HCT116 (cell line): ENCODE data around the gene FAXC. TPM values are rescaled to one million over a fixed set of nuclear protein-coding genes. Genes with fewer than 3 reads are reported as not detected.

Experiments
- ATAC-seq: fragments of 200-7000 bp; cut with Tn5 transposase; 2 replicates; pipeline ENCODE4 v1.9.1; 2020; ENCODE audit warnings: mild to moderate bottlenecking, moderate library complexity
- BruUV-seq: library from RNA; stranded (reverse); fragments of 400-500 nt; replicated peaks from 2 replicates; lab custom pipeline; 2021; lab: Mats Ljungman, UMichigan
- CTCF ChIA-PET: fragments of 300-600 bp; sonication (Branson Sonifier 250); formaldehyde crosslinking; loops from one replicate; lab custom pipeline; 2021; ENCODE audit warnings: antibody characterized with exemption; lab: Charles Lee
- POLR2A ChIA-PET: fragments of 300-600, 350-600 bp; sonication (Branson Sonifier 250); formaldehyde crosslinking; loops from one replicate; lab custom pipeline; 2021; ENCODE audit warnings: antibody characterized with exemption; lab: Charles Lee
- RAD21 ChIA-PET, 2 experiments: fragments of 300-600 bp; sonication (Branson Sonifier 250); formaldehyde crosslinking; loops; one replicate each; lab custom pipeline; 2023; ENCODE audit warnings: low total read pairs in 2 of 2; ENCODE audit not compliant: uncharacterized antibody in 2 of 2, unreplicated experiment in 2 of 2, low non-redundant PET in 1 of 2; lab: Charles Lee
- DNase-seq: peaks from one replicate; pipeline ENCODE4 v3.0.0-alpha.2; 2010; ENCODE audit warnings: low read depth, low spot score
- H2AFZ ChIP-seq: fragments of 200-600 bp; shearing (Covaris generic), sonication (generic); 2 replicates; pipeline ENCODE4 v1.6.1; 2017; ENCODE audit warnings: low read depth, mixed run types, mixed read lengths, antibody characterized with exemption, low read length; ENCODE audit not compliant: poor library complexity, severe bottlenecking
- H3K27ac ChIP-seq: 2 replicates; pipeline ENCODE4 v1.5.1; 2012; ENCODE audit warnings: low read depth, low read length
- H3K27me3 ChIP-seq: fragments of 200-600 bp; sonication (generic); 2 replicates; pipeline ENCODE4 v1.6.1; 2016; ENCODE audit warnings: mixed run types, low read length, mixed read lengths; ENCODE audit not compliant: insufficient read depth
- H3K36me3 ChIP-seq, 2 experiments: fragments of 200-500 bp in 1 of 2; fragments of 200-600 bp in 1 of 2; sonication (Bioruptor generic) in 1 of 2; sonication (generic) in 1 of 2; 2 replicates each; pipeline versions ENCODE4 v1.5.1 to v1.6.1; 2014 to 2016; ENCODE audit warnings: low read length in 2 of 2, inconsistent platforms in 1 of 2, mixed read lengths in 1 of 2, mixed run types in 1 of 2; ENCODE audit not compliant: insufficient read depth in 2 of 2, control insufficient read depth in 1 of 2
- H3K4me1 ChIP-seq, 2 experiments: fragments of 200-600 bp in 1 of 2; sonication (generic) in 1 of 2; 2 replicates each; pipeline versions ENCODE4 v1.5.1 to v1.6.1; 2012 to 2017; ENCODE audit warnings: low read length in 2 of 2, inconsistent platforms in 1 of 2, mild to moderate bottlenecking in 1 of 2, mixed read lengths in 1 of 2, mixed run types in 1 of 2, moderate library complexity in 1 of 2; ENCODE audit not compliant: insufficient read depth in 2 of 2, control insufficient read depth in 1 of 2
- H3K4me2 ChIP-seq: fragments of 200-600 bp; sonication (generic); 2 replicates; pipeline ENCODE4 v1.6.1; 2017; ENCODE audit warnings: mixed run types, low read length, mixed read lengths
- H3K4me3 ChIP-seq, 2 experiments: fragments of 200-600 bp in 1 of 2; sonication (generic) in 1 of 2; replicated peaks in 1 of 2; 2 replicates each; pipeline ENCODE4 v1.5.1; 2011 to 2016; ENCODE audit warnings: low read length in 2 of 2, control low read depth in 1 of 2, low read depth in 1 of 2, mild to moderate bottlenecking in 1 of 2, mixed read lengths in 1 of 2, mixed run types in 1 of 2
- H3K79me2 ChIP-seq: fragments of 200-600 bp; sonication (generic); 2 replicates; pipeline ENCODE4 v1.6.1; 2017; ENCODE audit warnings: mild to moderate bottlenecking, mixed run types, low read length, moderate library complexity, mixed read lengths; ENCODE audit not compliant: insufficient read depth
- H3K9ac ChIP-seq: fragments of 200-600 bp; sonication (generic); 2 replicates; pipeline ENCODE4 v1.6.1; 2016; ENCODE audit warnings: low read length, mixed read lengths
- H3K9me2 ChIP-seq: fragments of 200-600 bp; sonication (generic), shearing (Covaris generic); 2 replicates; pipeline ENCODE4 v1.6.1; 2017; ENCODE audit warnings: mixed run types, mild to moderate bottlenecking, moderate library complexity; ENCODE audit not compliant: insufficient read depth
- H3K9me3 ChIP-seq, 2 experiments: fragments of 200-500 bp in 1 of 2; fragments of 200-600 bp in 1 of 2; sonication (Bioruptor generic) in 1 of 2; sonication (generic) in 1 of 2; 2 replicates each; pipeline ENCODE4 v1.6.1; 2014 to 2017; ENCODE audit warnings: low read length in 2 of 2, mixed read lengths in 2 of 2, inconsistent platforms in 1 of 2, low read depth in 1 of 2, mild to moderate bottlenecking in 1 of 2, mixed run types in 1 of 2, moderate library complexity in 1 of 2; ENCODE audit not compliant: control insufficient read depth in 1 of 2, insufficient read depth in 1 of 2
- H4K20me1 ChIP-seq: fragments of 200-600 bp; sonication (generic), shearing (Covaris generic); 2 replicates; pipeline ENCODE4 v1.6.1; 2017; ENCODE audit warnings: mixed run types, mild to moderate bottlenecking, moderate library complexity; ENCODE audit not compliant: insufficient read depth
- ATF3 ChIP-seq: IDR thresholded peaks from 2 replicates; pipeline ENCODE4 v1.6.1; 2012
- CBX3 ChIP-seq: IDR thresholded peaks from 2 replicates; pipeline ENCODE4 v1.6.1; 2012; ENCODE audit warnings: low read depth
- EGR1 ChIP-seq: IDR thresholded peaks from 2 replicates; pipeline ENCODE4 v1.6.1; 2012; ENCODE audit warnings: low read depth
- FOSL1 ChIP-seq: IDR thresholded peaks from 2 replicates; pipeline ENCODE4 v1.6.1; 2012; ENCODE audit warnings: low read depth
- JUND ChIP-seq: IDR thresholded peaks from 2 replicates; pipeline ENCODE4 v1.6.1; 2012
- POLR2A ChIP-seq: IDR thresholded peaks from 2 replicates; pipeline ENCODE4 v1.7.0; 2011; ENCODE audit warnings: borderline replicate concordance; ENCODE audit not compliant: insufficient read depth, insufficient read length; ENCODE audit errors: extremely low read depth
- RAD21 ChIP-seq: IDR thresholded peaks from 2 replicates; pipeline ENCODE4 v1.6.1; 2012; ENCODE audit warnings: low read depth, mild to moderate bottlenecking
- REST ChIP-seq: IDR thresholded peaks from 2 replicates; pipeline ENCODE4 v1.6.1; 2012; ENCODE audit warnings: low read depth
- SIN3A ChIP-seq: IDR thresholded peaks from 2 replicates; pipeline ENCODE4 v1.6.1; 2012; ENCODE audit warnings: low read depth
- TCF7L2 ChIP-seq: IDR thresholded peaks from 2 replicates; pipeline ENCODE4 v1.7.0; 2011; ENCODE audit warnings: borderline replicate concordance, inconsistent platforms; ENCODE audit not compliant: insufficient read depth, insufficient read length; ENCODE audit errors: extremely low read depth
- YY1 ChIP-seq: IDR thresholded peaks from 2 replicates; pipeline ENCODE4 v1.6.1; 2011; ENCODE audit warnings: low read length, low read depth, moderate library complexity, mild to moderate bottlenecking; ENCODE audit not compliant: insufficient replicate concordance; ENCODE audit errors: extremely low read depth
- ZBTB33 ChIP-seq: IDR thresholded peaks from 2 replicates; pipeline ENCODE4 v1.6.1; 2011; ENCODE audit warnings: mild to moderate bottlenecking, low read length, moderate library complexity; ENCODE audit not compliant: insufficient replicate concordance; ENCODE audit errors: extremely low read depth
- ZFX ChIP-seq: fragments of 450-650 bp; IDR thresholded peaks from 2 replicates; pipeline ENCODE4 v1.6.1; 2017
- intact Hi-C: fragments of 100-400 bp; cut with micrococcal nuclease; formaldehyde crosslinking; loops from 2 replicates; pipeline ENCODE4 v1.10.0; 2022
- total RNA-seq: library from RNA; stranded (reverse); gene quantifications from one replicate; pipeline ENCODE4 v1.2.1, GENCODE V29; 2021; ENCODE audit not compliant: unreplicated experiment

The FAXC gene
- total RNA-seq, 1 experiment from 2014 or later, result 4.7 TPM

- no TSS peak for BruUV-seq
Measured at GRCh38 chr6:99345164-99345563, 4.3 kb downstream of the FAXC start.

GRCh38 chr6:99344289-99344688 lies 5.2 kb downstream of the FAXC start:
- ChIA-PET POLR2A (no interaction called here), RAD21 (no interaction called here), CTCF (interaction anchor here (0.9 to 1.3 kb wide), 2 partner anchors 10 to 14 kb away, joined by 4 to 7 read pairs; no protein-coding TSS in a partner anchor)
- H3K9ac ChIP-seq, result no peak overlapping the region
- H3K79me2 ChIP-seq, result no peaks in the 10 kb centered on the region
- H3K4me3 ChIP-seq, result no peak overlapping the region
- intact Hi-C loops, result no loop called here
- no peak overlapping the region for H3K4me2 ChIP-seq
- no TSS peak for BruUV-seq
- no peak overlapping the region for H2AFZ ChIP-seq
- H3K27ac ChIP-seq, result no peak overlapping the region
- no peaks in the 10 kb centered on the region for H3K9me3 ChIP-seq
- DNase-seq, result no peak
- no peaks in the 10 kb centered on the region for H3K27me3 ChIP-seq
- no peaks in the 10 kb centered on the region for H3K36me3 ChIP-seq
- H4K20me1 ChIP-seq, result no peaks in the 10 kb centered on the region
- peaks cover 0 to 11% of the 10 kb centered on the region in 2 experiments; a peak in 1 of 4 replicates for H3K4me1 ChIP-seq
- H3K9me2 ChIP-seq, result no peaks in the 10 kb centered on the region
- no peak for ATAC-seq
- TF ChIP-seq EGR1 (no peak), REST (no peak), RAD21 (no peak), ATF3 (no peak), CBX3 (no peak), YY1 (no peak), FOSL1 (no peak), SIN3A (no peak)

More at GRCh38 chr6:99345164-99345563, 4.3 kb downstream of the FAXC start:
- peaks cover 0 to 14% of the 10 kb centered on the region in 2 experiments; a peak in 3 of 4 replicates for H3K4me1 ChIP-seq
- DNase-seq (no peak), ATAC-seq (no peak)
- H3K9me2 ChIP-seq, result no peaks in the 10 kb centered on the region
- CTCF ChIA-PET, result interaction anchor here (0.6 to 0.7 kb wide), 2 partner anchors 10 to 15 kb away, joined by 3 read pairs; no protein-coding TSS in a partner anchor
- no peak overlapping the region for H3K4me2 ChIP-seq
- H3K27ac ChIP-seq, result no peak overlapping the region
- POLR2A ChIA-PET, result no interaction called here
- no peak overlapping the region for H3K4me3 ChIP-seq
- intact Hi-C loops, result no loop called here
- RAD21 ChIA-PET, result no interaction called here
- no peaks in the 10 kb centered on the region for H3K27me3 ChIP-seq
- no peak overlapping the region for H2AFZ ChIP-seq
- H3K36me3 ChIP-seq, result no peaks in the 10 kb centered on the region
- no peaks in the 10 kb centered on the region for H3K9me3 ChIP-seq
- H3K79me2 ChIP-seq, result no peaks in the 10 kb centered on the region
- H3K9ac ChIP-seq, result no peak overlapping the region
- no peaks in the 10 kb centered on the region for H4K20me1 ChIP-seq
- TF ChIP-seq JUND, result no peak
- no peak for TF ChIP-seq TCF7L2
- TF ChIP-seq SIN3A, result no peak
- TF ChIP-seq POLR2A, result no peak
- TF ChIP-seq FOSL1, result no peak
- TF ChIP-seq ZFX, result no peak
- no peak for TF ChIP-seq RAD21
- no peak for TF ChIP-seq ZBTB33
- TF ChIP-seq, all 23 proteins: peak for 0
